ENCODE measurements around the gene HIVEP2. TPM values are rescaled to one million over a fixed set of nuclear protein-coding genes. Genes with fewer than 3 reads are reported as not detected.

The HIVEP2 gene
- total RNA-seq, 1 experiment from 2014 or later = 3.2 TPM

GRCh38 chr6:142842418-142843261 is 102.3 kb downstream of the HIVEP2 start:
- ChIA-PET POLR2A (ENCODE audit: low non-redundant PET) (interaction anchor here (0.6 kb wide), 1 partner anchor 117 kb away, joined by 3 read pairs; no protein-coding TSS in a partner anchor), CTCF (interaction anchor here (0.5 kb wide), 1 partner anchor 568 kb away, joined by 6 read pairs; no protein-coding TSS in a partner anchor)
- no peak overlapping the region for H3K27ac ChIP-seq (ENCODE audit: low read depth, low read length, poor library complexity, severe bottlenecking)
- H3K9me3 ChIP-seq (ENCODE audit: low read depth, low read length, poor library complexity, severe bottlenecking) = no peaks in the 10 kb centered on the region
- H3K36me3 ChIP-seq (ENCODE audit: insufficient read depth, low read length, poor library complexity, severe bottlenecking) = no peaks in the 10 kb centered on the region
- TF ChIP-seq CTCF (conservative IDR thresholded peaks at IDR 0.05; ENCODE audit: low read depth, low read length) (no peak), EZH2 (IDR thresholded peaks at IDR 0.05; ENCODE audit: borderline replicate concordance, low read depth, low read length, poor library complexity, severe bottlenecking) (no peak)
- no TSS peak for BruUV-seq (replicated peaks)
- intact Hi-C loops (cut with micrococcal nuclease; ENCODE audit: unreplicated experiment) = no loop called here
- no peak overlapping the region for H3K4me3 ChIP-seq (ENCODE audit: low read depth, low read length, poor library complexity, severe bottlenecking)
- no peak for DNase-seq (ENCODE audit: low spot score)
- peaks cover 42% of the 10 kb centered on the region for H3K4me1 ChIP-seq (ENCODE audit: insufficient read depth, low read length, poor library complexity, severe bottlenecking)
- no peaks in the 10 kb centered on the region for H3K27me3 ChIP-seq (replicated peaks; ENCODE audit: insufficient read depth, low read depth, low read length, poor library complexity)

- no peak overlapping the region for H3K4me3 ChIP-seq (ENCODE audit: low read depth, low read length, poor library complexity, severe bottlenecking)
- TF ChIP-seq CTCF (conservative IDR thresholded peaks at IDR 0.05; ENCODE audit: low read depth, low read length) (no peak), EZH2 (IDR thresholded peaks at IDR 0.05; ENCODE audit: borderline replicate concordance, low read depth, low read length, poor library complexity, severe bottlenecking) (no peak)
- no TSS peak for BruUV-seq (replicated peaks)
- no peaks in the 10 kb centered on the region for H3K27me3 ChIP-seq (replicated peaks; ENCODE audit: insufficient read depth, low read depth, low read length, poor library complexity)
- H3K36me3 ChIP-seq (ENCODE audit: insufficient read depth, low read length, poor library complexity, severe bottlenecking) = no peaks in the 10 kb centered on the region
- CTCF ChIA-PET = no interaction called here
- peaks cover 37% of the 10 kb centered on the region for H3K4me1 ChIP-seq (ENCODE audit: insufficient read depth, low read length, poor library complexity, severe bottlenecking)
- intact Hi-C loops (cut with micrococcal nuclease; ENCODE audit: unreplicated experiment) = no loop called here
- no peak overlapping the region for H3K27ac ChIP-seq (ENCODE audit: low read depth, low read length, poor library complexity, severe bottlenecking)
- POLR2A ChIA-PET (ENCODE audit: low non-redundant PET) = no interaction called here
- no peak for DNase-seq (ENCODE audit: low spot score)
- H3K9me3 ChIP-seq (ENCODE audit: low read depth, low read length, poor library complexity, severe bottlenecking) = no peaks in the 10 kb centered on the region
Measured at GRCh38 chr6:142841915-142842314, 103.1 kb downstream of the HIVEP2 start.

GRCh38 chr6:142839686-142840040 is 105.3 kb downstream of the HIVEP2 start:
- peaks cover 15% of the 10 kb centered on the region for H3K4me1 ChIP-seq (ENCODE audit: insufficient read depth, low read length, poor library complexity, severe bottlenecking)
- no peak overlapping the region for H3K27ac ChIP-seq (ENCODE audit: low read depth, low read length, poor library complexity, severe bottlenecking)
- DNase-seq (ENCODE audit: low spot score) = no peak
- H3K36me3 ChIP-seq (ENCODE audit: insufficient read depth, low read length, poor library complexity, severe bottlenecking) = no peaks in the 10 kb centered on the region
- POLR2A ChIA-PET (ENCODE audit: low non-redundant PET) = no interaction called here
- H3K27me3 ChIP-seq (replicated peaks; ENCODE audit: insufficient read depth, low read depth, low read length, poor library complexity) = no peaks in the 10 kb centered on the region
- intact Hi-C loops (cut with micrococcal nuclease; ENCODE audit: unreplicated experiment) = no loop called here
- H3K9me3 ChIP-seq (ENCODE audit: low read depth, low read length, poor library complexity, severe bottlenecking) = no peaks in the 10 kb centered on the region
- no peak overlapping the region for H3K4me3 ChIP-seq (ENCODE audit: low read depth, low read length, poor library complexity, severe bottlenecking)
- no TSS peak for BruUV-seq (replicated peaks)
- CTCF ChIA-PET = no interaction called here
- TF ChIP-seq EZH2 (IDR thresholded peaks at IDR 0.05; ENCODE audit: borderline replicate concordance, low read depth, low read length, poor library complexity, severe bottlenecking) (no peak), CTCF (conservative IDR thresholded peaks at IDR 0.05; ENCODE audit: low read depth, low read length) (no peak)

Data from A673 (cell line).